Activated naive CD8-positive, alpha-beta T cell treated with anti-CD3 and anti-CD28 coated beads, Interleukin-2, amount 50 U/mL, for 16 hours (primary cell): ENCODE results near the gene ANGPTL4.
"Not testable (repeated sequence)": the region's sequence is repeated elsewhere in the genome, so short reads cannot be mapped to it uniquely, and the experiment has no call there.

Source experiments
- DNase-seq: peaks from one replicate; pipeline ENCODE4 v3.0.0-alpha.2; 2020; ENCODE audit warnings: low read depth, low spot score

Gene ANGPTL4

DNA sequence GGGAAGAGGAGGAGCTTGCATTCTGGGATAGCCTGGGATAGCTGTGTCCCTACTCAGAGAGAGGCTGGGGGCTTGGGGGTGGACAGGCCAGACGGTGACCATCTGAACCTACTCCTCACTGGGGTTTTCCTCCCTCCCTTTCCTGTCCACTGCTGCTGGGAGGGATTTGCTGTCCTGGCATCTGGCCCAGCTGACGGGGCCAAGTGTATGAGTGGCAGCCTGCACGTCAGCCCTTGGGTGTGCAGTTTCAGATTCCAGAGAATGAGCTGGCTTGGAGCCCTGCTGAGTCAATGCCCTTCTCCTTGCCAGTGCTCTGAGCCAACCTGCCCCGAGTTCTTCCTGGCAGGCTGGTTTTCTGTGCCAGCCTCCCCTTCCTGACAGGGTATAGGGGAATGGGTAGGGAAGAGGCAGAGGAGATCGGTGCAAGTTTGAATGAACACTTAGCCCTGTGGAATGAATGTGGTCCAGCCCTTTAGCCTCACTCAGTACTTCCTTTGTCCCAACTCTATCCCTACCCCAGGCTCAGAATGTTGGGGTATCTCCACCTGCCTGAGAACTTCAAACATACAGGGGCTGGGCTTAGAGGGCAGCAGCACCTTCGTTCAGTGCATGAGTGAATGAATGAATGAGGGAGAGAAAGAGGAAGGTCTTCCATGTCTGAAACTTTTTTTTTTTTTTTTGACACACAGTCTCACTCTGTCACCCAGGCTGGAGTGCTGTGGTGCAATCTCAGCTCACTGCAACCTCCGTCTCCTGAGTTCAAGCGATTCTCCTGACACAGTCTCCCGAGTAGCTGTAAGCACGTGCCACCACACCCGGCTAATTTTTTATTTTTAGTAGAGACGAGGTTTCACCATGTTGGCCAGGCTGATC is 1.8 kb upstream of the ANGPTL4 start:
- no peak for DNase-seq

DNA sequence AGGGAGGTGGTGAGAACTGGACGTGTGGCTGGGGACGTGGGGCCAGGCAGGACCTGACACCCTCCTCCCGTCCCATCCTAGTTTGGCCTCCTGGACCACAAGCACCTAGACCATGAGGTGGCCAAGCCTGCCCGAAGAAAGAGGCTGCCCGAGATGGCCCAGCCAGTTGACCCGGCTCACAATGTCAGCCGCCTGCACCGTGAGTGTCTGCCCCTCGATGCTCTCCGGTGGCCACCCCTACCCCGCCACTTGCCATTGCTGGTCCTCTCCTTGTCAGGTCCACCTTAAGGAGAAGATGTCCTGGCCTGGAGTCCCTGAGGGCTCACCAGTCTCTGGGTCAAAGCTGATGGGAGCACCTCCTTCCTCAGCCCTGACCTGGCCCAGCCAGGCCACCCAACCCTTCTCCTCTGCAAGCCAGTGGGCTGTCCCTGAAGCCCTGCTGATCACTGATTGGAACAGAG is 2.2 kb downstream of the ANGPTL4 start:
- DNase-seq = no peak

DNA sequence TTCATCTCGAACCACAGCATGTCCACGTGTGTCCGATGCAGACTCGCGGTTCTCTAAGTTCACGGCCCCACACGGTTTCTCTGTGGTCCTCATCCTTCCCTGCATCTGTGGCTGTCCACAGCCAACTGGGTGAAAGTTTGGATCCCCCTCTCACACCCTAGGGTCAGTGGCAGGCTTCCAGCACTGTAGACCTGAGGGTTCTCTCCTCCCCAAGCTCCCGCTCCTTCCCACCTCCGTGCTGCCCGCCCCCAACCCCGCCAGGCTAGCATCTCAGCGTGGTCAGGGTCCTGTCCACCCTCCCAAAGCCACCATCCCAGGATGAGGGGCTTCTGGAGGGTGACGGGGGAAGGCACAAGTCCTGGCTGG is 3.0 kb downstream of the ANGPTL4 start:
- no peak for DNase-seq

DNA sequence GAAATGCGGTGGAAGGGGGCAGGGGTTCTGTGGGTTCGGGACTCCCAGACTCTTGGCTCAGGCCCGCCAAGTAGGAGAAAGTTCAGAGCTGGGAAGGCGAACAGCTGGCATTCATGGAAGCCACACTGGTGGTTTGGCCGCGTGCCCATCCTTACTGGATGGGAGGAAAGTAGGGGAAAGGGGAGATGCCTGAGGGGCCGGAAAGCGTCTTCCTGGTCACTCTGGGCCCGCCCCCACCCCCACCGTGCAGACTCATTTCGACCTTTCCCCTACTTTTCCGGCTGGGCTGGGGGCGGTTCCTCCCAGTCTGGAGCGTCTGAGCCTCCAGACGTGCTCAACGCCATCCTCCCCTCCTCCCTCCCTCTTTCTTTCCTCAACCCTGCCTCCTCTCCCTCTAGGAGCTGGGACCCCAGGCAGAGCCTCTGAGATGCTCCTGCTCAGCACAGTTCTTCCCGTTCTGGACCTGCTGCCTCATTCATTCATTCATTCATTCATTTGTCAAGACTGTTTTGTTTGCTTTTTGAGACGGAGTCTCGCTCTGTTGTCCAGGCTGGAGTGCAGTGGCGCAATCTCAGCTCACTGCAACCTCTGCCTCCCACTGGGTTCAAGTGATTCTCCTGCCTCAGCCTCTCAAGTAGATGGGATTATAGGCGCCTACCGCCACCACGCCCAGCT is 3.5 kb downstream of the ANGPTL4 start:
- DNase-seq = no peak

DNA sequence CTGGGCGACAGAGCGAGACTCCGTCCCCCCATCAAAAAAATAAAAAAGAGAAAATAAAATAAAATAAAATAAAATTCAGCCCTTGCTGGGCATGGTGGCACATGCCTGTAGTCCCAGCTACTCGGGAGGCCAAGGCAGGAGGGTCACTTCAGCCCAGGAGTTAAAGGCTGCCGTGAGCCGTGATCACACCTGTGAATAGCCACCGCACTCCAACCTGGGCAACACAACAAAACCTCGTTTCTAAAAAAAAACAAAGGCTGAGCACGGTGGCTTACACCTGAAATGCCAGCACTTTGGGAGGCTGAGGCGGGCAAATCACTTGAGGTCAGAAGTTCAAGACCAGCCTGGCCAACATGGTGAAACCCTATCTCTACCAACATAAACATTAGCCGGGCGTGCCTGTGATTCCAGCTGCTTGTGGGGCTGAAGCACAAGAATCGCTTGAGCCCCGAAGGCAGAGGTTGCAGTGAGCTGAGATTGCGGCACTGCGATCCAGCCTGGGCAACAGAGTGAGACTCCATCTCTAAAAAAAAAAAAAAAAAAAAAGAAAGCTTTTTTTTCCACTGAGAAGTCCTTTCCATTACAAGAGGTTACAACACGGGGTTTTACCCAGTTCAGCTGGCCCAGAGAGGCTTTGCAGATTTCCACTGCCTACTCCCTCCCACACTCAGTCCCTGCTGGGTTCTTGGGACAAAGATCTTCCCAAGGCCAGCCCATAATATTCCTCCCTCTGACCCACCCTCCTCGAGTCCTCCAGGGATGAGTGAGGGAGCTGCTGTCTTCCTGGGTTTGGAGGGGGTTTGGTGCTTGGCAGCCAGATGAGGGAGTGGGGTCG is 6.4 kb downstream of the ANGPTL4 start:
- no peak for DNase-seq

DNA sequence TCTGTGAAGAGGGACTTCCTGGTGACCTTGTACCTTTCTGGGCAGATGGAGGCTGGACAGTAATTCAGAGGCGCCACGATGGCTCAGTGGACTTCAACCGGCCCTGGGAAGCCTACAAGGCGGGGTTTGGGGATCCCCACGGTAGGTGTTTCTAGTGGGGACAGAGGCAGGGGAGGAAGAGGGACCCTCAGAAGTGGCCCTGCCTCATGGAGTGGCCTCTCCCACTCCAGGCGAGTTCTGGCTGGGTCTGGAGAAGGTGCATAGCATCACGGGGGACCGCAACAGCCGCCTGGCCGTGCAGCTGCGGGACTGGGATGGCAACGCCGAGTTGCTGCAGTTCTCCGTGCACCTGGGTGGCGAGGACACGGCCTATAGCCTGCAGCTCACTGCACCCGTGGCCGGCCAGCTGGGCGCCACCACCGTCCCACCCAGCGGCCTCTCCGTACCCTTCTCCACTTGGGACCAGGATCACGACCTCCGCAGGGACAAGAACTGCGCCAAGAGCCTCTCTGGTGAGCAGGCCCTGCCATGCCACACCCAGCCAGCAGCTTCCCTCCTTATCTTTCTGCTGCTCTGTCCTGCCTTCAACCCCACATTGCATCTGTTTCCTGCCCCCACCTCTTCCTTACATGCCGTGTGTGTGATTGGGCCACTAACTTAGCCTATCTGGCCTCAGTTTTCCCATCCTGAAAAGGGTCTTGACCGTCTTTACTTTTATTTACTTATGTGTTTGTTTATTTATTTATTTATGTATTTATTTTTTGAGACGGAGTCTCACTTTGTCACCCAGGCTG is 7.3 kb downstream of the ANGPTL4 start:
- DNase-seq = no peak

DNA sequence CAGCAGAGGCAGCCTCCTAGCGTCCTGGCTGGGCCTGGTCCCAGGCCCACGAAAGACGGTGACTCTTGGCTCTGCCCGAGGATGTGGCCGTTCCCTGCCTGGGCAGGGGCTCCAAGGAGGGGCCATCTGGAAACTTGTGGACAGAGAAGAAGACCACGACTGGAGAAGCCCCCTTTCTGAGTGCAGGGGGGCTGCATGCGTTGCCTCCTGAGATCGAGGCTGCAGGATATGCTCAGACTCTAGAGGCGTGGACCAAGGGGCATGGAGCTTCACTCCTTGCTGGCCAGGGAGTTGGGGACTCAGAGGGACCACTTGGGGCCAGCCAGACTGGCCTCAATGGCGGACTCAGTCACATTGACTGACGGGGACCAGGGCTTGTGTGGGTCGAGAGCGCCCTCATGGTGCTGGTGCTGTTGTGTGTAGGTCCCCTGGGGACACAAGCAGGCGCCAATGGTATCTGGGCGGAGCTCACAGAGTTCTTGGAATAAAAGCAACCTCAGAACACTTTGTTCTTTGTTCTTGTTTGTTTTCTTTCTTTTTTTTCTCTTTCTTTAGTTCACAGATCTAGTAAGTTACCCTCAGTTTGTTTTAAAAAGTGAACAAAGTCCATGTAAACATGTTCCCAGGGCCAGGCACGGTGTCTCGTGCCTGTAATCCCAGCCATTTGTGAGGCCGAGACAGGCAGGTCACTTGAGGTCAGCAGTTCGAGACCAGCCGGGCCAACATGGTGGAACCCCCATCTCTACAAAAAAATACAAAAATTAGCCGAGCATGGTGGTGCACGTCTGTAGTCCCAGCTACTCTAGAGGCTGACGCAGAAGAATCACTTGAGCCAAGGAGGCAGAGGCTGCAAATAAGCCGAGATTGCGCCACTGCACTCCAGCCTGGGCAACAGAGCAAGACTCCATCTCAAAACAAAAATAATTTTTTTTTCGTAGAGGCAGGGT is 10.2 kb downstream of the ANGPTL4 start:
- DNase-seq = no peak

DNA sequence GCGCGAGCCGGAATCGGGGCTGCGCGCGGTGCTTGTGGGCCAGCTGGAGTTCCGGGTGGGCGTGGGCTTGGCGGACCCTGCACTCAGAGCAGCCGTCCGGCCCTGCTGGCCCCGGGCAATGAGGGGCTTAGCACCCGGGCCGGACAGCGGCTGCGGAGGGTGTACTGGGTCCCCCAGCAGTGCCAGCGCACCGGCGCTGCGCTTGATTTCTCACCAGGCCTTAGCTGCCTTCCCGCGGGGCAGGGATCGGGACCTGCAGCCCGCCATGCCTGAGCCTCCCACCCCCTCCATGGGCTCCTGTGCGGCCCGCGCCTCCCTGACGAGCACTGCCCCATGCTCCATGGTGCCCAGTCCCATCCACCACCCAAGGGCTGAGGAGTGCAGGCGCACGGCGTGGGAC is 11.8 kb downstream of the ANGPTL4 start:
- not testable (repeated sequence) for DNase-seq

DNA sequence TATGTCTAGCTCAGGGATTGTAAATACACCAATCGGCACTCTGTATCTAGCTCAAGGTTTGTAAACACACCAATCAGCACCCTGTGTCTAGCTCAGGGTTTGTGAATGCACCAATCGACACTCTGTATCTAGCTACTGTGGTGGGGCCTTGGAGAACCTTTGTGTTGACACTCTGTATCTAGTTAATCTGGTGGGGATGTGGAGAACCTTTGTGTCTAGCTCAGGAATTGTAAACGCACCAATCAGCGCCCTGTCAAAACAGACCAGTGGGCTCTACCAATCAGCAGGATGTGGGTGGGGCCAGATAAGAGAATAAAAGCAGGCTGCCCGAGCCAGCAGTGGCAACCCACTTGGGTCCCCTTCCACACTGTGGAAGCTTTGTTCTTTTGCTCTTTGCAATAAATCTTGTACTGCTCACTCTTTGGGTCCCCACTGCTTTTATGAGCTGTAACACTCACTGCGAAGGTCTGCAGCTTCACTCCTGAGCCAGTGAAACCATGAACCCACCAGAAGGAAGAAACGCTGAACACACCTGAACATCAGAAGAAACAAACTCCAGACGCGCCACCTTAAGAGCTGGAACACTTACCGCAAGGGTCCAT is 12.5 kb downstream of the ANGPTL4 start:
- not testable (repeated sequence) for DNase-seq

DNA sequence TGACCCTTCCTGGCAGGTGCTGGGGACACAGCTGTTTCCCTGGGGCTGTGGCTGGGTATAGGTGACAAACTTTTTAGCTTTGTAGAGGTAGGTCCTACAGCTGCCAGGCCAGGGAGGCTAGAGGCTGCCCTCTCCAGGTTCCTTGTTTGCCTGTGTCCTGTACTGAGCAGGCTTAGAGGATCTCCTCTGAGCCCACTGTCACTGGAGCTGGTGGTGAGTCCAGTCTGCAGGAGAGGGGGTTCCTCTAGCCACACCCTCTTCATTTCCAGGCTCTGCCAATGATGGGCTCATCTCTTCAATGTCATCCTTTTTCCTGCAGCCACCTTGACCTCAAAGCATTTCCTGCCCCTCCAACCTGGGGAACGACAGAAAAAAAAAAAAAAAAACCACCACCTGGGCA is 13.6 kb downstream of the ANGPTL4 start:
- no peak for DNase-seq

DNA sequence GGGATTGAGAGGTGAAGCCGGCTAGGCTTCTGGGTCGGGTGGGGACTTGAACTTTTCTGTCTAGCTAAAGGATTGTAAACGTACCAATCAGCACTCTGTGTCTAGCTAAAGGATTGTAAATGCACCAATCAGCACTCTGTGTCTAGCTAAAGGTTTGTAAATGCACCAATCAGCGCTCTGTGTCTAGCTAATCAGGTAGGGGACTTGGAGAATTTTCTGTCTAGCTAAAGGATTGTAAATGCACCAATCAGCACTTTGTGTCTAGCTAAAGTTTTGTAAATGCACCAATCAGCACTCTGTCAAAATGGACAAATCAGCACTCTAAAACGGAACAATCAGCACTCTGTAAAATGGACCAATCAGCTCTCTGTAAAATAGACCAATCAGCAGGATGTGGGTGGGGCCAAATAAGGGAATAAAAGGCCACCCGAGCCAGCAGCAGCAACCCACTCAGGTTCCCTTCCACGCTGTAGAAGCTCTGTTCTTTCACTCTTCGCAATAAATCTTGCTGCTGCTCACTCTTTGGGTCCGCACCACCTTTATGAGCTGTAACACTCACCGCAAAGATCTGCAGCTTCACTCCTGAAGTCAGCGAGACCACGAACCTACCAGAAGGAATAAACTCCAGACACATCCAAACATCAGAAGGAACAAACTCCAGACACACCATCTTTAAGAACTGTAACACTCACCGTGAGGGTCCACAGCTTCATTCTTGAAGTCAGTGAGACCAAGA is 15.4 kb downstream of the ANGPTL4 start:
- DNase-seq = not testable (repeated sequence)

DNA sequence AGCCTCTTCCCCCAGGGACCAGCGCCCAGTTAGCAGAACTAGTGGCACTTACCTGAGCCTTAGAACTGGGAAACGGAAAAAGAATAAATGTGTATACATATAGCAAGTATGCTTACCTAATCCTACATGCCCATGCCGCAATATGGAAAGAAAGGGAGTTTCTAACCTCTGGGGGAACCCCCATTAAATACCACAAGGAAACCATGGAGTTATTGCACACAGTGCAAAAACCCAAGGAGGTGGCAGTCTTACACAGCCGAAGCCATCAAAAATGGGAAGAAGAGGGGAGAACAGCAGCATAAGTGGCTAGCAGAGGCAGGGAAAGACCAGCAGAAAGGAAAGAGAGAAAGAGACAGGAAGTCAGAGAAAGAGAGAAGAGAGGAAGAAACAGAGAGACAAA is 20.6 kb downstream of the ANGPTL4 start:
- not testable (repeated sequence) for DNase-seq

DNA sequence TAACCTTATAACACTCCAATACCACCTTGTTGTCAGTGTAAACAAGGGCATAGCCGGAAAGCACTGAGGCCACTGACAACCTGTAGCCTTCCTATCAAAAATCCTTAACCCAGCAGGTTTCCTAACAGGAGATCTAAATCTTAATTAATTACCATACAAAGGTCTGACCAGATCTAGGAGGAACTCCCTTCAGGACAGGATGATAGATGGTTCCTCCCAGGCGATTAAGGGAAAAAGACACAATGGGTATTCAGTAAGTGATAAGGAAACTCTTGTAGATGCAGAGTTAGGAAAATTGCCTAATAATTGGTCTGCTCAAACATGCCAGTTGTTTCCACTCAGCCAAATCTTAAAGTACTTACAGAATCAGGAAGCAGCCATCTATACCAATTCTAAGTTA is 21.1 kb downstream of the ANGPTL4 start:
- not testable (repeated sequence) for DNase-seq

DNA sequence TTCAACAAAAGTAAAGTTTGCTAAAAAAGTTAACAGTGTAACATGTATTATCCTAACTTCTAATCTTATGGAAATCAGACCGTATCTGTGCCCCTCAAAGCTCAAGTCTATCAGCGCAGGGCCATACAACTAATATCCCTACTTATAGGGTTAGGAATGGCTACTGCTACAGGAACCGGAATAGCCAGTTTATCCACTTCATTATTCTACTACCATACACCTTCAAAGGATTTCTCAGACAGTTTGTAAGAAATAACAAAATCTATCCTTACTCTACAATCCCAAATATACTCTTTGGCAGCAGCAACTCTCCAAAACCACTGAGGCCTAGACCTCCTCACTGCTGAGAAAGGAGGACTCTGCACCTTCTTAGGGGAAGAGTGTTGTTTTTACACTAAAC is 21.6 kb downstream of the ANGPTL4 start:
- not testable (repeated sequence) for DNase-seq

DNA sequence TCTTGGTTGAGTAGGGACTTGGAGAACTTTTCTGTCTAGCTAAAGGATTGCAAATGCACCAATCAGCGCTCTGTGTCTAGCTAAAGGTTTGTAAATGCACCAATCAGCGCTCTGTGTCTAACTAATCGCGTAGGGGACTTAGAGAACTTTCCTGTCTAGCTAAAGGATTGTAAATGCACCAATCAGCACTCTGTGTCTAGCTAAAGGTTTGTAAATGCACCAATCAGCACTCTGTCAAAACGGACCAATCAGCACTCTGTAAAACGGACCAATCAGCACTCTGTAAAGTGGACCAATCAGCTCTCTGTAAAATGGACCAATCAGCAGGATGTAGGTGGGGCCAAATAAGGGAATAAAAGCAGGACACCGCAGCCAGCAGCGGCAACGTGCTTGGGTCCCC is 22.5 kb downstream of the ANGPTL4 start:
- DNase-seq = not testable (repeated sequence)

DNA sequence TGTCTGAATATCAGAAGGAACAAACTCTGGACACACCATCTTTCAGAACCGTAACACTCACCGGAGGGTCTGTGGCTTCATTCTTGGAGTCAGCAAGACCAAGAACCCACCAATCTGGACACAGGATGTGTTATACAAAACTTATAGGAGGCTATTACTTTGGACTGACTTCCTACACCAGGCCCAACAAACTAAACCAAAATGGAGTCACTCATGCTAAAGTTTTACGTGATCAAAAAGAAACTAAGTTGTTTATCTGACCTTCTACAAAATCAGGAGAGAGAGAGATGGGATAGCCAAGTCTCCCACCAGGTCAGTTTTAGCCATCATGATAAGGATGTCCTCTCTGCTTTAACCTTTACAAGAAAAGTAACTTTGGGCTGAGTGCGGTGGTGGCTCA is 23.0 kb downstream of the ANGPTL4 start:
- no peak for DNase-seq

DNA sequence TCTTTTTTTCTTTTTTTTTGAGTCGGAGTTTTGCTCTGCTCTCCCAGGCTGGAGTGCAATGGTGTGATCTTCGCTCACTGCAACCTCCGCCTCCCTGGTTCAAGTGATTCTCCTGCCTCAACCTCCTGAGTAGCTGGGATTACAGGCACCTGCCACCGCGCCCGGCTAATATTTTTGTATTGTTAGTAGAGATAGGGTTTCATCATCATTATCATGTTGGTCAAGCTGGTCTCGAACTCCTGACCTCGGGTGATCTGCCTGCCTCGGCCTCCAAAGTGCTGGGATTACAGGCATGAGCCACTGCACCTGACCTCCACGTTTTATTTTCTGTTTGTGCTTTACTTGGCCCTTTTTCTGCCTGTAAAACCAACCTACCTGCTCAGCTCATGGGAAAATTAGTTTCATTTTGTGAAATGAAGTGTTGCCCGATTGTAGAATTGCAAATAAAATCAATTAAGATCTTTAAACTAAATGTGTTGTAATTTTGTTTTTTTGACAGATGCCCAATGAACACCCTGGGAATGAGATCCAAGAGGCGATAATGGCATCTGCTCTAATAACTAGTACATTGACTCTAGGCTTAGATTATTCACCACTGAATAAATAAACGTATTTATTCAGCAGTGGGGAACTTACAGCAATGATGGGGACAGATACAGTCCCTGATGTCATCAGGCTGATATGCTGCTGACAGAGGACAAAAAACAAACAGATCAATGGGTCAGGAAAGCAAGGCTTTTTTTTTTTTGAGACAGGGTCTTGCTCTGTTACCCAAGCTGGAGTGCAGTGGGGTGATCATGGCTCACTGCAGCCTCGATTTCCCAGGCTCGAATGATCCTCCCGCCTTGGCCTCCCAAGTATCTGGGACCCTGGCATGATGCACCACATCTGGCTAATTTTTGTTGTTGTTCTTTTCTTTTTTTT is 24.0 kb downstream of the ANGPTL4 start:
- no peak for DNase-seq

DNA sequence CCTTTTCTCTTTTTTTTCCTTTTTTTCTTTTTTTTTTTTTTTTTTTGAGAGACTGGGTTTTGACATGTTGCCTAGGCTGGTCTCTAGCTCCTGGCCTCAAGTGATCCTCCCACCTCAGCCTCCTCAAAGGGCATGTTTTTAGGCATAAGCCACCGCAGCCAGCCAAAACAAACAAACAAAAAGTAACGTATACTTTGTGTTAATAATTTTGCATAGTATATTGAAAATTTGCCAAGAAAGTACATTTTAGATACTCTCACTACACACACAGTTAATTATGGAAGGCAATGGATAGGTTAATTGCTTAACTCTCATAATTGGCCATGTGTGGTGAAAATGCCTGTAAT is 24.6 kb downstream of the ANGPTL4 start:
- DNase-seq = no peak
